CD4-positive, alpha-beta T cell treated with Interleukin-21 for 1 hour (primary cell): Measurements from ENCODE around the gene SENP1.

Source experiments
- DNase-seq: peaks from one replicate; pipeline ENCODE4 v3.0.0-alpha.2; 2020

SENP1 gene

GRCh38 chr12:48015954-48016353 is 89.9 kb downstream of the SENP1 start:
- DNase-seq, result no peak

- DNase-seq, result no peak
Measured at GRCh38 chr12:48015129-48015528, 90.8 kb downstream of the SENP1 start.

GRCh38 chr12:48013287-48013686 is 92.6 kb downstream of the SENP1 start:
- DNase-seq, result no peak

DNA sequence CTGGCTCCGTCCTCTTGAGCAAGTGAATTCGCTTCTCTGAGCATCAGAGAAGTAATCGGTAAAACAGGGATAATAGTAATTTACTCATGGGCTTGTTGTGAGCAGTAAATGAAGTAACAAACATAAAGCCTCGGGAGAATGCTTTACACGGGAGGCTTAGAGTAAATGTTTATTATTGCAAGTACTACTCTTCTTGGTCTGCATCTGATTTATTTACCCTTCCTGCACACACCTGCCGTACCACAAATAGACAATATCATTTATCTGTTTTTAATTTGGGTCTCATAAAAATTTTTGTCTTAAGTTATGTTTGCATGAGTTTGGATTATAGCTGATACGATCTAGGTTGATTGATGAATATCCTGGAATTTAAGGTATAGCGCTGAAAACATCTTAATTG is 93.8 kb downstream of the SENP1 start:
- no peak for DNase-seq

DNA sequence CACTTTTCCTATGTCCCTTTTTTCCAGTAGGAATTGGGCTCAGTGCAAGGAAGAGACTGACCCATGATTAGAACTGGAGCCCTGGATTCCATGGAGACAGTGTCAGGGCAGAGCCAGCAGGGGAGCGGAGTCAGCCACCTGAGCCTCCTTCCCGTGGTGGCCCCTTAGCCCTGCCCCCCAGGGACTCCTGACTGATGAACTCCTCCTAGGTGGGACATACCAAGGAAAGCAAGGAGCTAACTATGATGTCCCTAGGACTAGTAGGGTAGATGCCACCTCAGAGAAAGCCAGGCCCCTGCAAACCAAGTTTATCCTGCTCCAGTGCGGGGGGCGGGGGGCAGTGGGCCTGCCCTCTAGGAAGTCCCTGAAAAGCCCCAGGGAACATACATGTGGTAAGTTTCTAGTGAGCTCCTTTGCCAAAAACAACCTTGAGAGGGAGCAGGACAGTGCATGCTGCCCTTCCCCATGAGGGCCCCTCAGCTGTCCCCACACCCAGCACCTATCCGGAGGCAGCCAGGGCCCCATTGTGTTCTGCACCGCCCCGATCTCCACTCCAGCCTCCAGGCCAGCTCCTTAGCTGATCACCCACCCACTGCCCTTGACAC is 95.4 kb downstream of the SENP1 start:
- DNase-seq, result no peak

DNA sequence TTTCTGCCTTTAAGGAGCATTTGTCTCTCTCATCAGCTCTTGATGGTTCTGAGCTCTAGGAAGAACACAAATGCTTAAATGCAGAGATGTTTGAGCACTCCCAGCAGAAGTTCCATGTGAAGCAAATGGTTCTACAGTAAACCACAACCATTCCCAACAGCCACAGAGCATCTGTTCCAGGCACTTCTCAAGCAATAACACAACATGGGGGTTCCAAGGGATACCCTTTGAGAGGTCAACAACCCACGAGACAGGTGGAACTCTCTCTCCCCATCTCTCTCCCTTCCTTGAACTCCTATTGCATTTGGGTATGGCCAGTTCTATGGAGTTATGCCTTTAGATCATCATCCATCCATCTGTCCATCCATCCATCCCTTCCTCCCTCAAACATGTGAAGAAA is 96.4 kb downstream of the SENP1 start:
- no peak for DNase-seq

- DNase-seq, result no peak
Measured at GRCh38 chr12:48008950-48009349, 96.9 kb downstream of the SENP1 start.

- DNase-seq, result no peak
Measured at GRCh38 chr12:48008349-48008748, 97.5 kb downstream of the SENP1 start.

GRCh38 chr12:48007206-48007605 is 98.7 kb downstream of the SENP1 start:
- no peak for DNase-seq

GRCh38 chr12:48005750-48006021 is 100.2 kb downstream of the SENP1 start:
- DNase-seq, result no peak

DNA sequence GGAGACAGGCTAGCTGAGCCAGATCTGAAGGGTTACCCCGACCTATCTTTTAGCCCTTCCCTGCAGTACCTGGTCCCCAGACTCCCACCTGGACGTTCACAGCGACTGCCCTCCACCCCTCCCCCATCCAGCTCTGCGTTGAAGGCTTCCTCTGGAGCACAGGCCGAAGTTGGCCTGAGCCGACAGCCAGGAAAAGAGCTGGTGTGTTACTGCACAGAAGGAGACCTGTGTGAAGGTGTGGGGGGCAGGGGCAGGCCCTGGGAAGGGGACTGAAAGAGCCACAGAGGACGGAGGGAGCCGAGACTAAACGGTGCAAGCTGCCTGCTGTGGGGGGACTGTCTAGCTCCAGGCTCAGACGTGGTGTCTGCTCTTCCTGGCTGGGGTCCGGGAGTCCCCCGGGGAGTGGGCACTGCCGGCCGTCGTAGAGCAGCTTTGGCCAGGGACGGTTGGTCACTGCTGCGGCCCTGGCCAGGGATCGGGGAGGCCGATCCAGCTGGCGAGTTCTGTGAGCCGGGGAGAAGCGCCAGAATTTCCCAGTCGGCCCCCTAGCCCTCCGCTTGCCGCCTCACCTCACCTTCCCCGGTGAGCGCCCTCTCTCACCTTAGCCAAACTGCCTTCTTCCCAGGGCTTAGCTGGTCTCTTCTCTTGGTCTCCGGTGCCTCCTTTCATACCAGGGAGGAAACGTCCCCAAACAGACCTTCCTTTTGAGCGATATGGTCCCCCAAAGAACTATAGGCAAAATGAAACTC is 100.7 kb downstream of the SENP1 start:
- DNase-seq, result no peak

GRCh38 chr12:48004053-48004941 is 101.6 kb downstream of the SENP1 start, which contains the start of gene COL2A1:
COL2A1 (minus strand) TSS chr12:48004476; CDS start chr12:48004321, 155 bp downstream.
- DNase-seq, result peak; percentile 4

- DNase-seq, result peak; percentile 5
Measured at GRCh38 chr12:48003226-48004052, 102.4 kb downstream of the SENP1 start.

- DNase-seq, result no peak
Measured at GRCh38 chr12:48002773-48003218, 103.1 kb downstream of the SENP1 start.

DNA sequence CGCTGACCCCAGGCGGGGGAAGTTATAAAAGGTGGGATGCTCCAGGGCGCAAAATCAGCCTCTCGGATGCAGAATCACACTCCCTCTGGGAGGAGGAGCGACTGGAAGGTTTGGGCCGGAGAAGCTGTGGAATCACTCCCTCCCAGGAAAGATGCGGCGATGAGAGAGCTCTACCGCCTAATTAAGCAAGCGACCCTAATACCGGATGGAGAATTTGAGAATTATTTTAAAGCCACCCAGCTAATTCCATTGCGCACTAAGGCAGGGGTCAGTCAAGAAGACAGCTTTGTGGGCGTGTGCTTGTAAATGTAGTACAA is 103.5 kb downstream of the SENP1 start:
- DNase-seq, result no peak

DNA sequence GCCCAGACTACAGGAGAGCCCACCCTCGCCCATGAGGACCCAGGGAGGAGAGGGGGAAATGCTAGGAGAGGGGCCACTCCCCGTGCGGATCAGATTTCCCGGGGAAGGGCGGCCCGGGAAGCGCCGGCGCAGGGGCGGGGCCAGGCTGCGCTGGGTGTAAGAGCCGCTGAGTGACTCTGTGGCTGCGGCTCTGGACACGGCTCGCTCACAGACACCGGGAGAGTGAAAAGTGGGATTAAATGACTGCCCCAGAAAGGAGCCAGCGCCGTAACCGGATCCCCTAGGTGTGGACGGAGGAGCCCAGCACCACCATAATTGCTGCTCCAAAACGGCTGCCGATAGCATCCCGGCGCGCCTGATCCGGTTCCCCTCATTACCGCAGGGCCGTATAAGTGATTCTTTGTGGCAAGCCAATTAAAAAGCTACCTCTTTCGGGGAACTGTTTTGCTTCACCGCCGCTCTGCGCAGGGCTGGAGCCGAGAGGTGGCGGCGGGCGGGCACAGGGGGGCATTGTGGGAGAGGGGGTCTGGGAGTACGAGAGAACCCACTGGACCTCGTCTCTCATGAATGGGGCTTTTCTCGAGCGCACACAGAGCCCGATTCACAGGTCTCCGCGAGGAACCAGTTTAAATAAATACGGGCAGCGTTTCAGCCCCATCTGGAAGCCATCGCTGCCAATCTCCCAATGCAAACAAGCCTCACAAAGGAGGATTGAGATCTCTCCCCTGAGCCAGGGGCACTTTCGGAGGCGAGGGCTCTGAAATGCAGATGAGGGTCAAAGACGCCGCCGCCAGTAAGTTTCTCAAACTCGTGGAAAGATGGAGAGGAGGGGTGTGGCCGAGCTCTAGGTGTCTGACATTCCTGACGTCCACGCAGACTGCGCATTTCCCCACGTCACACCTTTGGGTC is 104.1 kb downstream of the SENP1 start:
- peak; percentile 4 for DNase-seq

- no peak for DNase-seq
Measured at GRCh38 chr12:48000878-48001504, 104.9 kb downstream of the SENP1 start.

DNA sequence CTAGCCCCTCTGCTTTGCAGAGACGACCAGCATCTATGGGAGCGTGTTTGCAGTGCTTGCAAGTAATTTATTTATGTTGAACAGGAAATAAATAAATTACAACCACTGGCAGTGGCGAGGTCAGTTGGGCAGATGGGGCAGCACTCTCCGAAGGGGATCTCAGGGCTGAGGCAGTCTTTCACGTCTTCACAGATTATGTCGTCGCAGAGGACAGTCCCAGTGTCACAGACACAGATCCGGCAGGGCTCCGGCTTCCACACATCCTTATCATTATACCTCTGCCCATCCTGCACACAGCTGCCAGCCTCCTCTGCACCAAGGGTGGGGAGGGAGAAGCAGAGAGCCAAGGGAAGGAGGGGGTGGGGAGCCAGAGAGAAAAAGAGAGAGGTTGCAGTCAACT is 106.1 kb downstream of the SENP1 start:
- DNase-seq, result no peak

GRCh38 chr12:47997321-47997720 is 108.6 kb downstream of the SENP1 start:
- DNase-seq, result no peak

DNA sequence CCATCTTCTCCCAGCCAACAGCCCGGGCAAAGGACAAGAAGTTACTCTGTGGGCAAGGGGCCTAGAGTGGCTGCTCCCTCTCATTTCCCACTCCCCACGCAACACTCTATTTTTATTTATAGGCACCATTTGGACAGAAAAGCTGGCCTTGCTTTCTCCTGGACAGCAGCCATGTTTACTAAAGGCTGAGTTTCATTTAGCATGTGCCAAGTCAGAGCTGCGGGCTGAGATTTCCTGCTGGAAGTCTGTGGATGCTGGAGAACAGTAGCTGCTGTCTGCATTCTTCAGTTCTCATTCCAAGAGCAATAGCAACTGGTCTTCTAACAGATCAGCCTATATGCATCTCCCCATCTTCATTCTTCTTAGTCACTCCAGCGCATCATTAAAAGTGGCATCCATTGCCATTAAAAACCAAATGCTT is 109.9 kb downstream of the SENP1 start:
- DNase-seq, result no peak

DNA sequence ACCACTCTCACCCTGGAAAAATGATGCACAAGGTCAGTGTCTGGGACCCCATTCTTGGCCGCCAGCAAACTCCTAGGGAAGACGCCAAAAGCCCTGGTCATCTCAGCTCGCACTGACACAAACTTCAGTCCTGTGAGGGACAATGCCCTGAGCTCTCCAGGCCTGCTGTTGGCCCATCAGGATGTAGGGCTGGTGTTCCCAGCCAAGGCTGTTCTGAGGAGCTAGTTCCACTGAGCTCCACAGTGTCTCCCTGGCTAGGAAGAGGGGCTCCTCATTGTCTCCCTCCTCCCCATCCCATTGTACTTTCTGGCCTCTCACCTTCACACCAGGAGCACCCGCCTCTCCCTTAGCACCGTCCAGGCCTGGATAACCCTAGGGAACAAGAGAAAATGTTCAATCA is 112.4 kb downstream of the SENP1 start:
- DNase-seq, result no peak
